Astrocyte (in vitro differentiated cells and primary cell): Measurements from ENCODE around the gene TNFRSF4. TPM values are rescaled to one million over a fixed set of nuclear protein-coding genes. Genes with fewer than 3 reads are reported as not detected.

ENCODE experiments used
- DNase-seq: peaks from one replicate; pipeline ENCODE4 v3.0.0-alpha.2; 2010; ENCODE audit warnings: low read depth
- FAIRE-seq: peaks from 2 replicates; lab custom pipeline; 2011; peaks lifted over from hg19 to GRCh38; lab: Jason Lieb, UNC
- H2AFZ ChIP-seq: 2 replicates; pipeline ENCODE4 v1.6.0; 2012; ENCODE audit warnings: low read depth, low read length, inconsistent platforms
- H3K27ac ChIP-seq: 2 replicates; pipeline ENCODE4 v1.5.1; 2011; ENCODE audit warnings: low read depth, low read length, inconsistent platforms
- H3K27me3 ChIP-seq: 2 replicates; pipeline ENCODE4 v1.6.0; 2011; ENCODE audit warnings: low read length, inconsistent platforms; ENCODE audit not compliant: insufficient read depth
- H3K36me3 ChIP-seq: 2 replicates; pipeline ENCODE4 v1.5.1; 2011; ENCODE audit warnings: low read length, inconsistent platforms; ENCODE audit not compliant: insufficient read depth
- H3K4me1 ChIP-seq: 2 replicates; pipeline ENCODE4 v1.5.1; 2011; ENCODE audit warnings: low read length, inconsistent platforms; ENCODE audit not compliant: insufficient read depth
- H3K4me2 ChIP-seq: 2 replicates; pipeline ENCODE4 v1.6.0; 2012; ENCODE audit warnings: low read length, inconsistent platforms
- H3K4me3 ChIP-seq: 2 replicates; pipeline ENCODE4 v1.5.1; 2011; ENCODE audit warnings: low read depth, mild to moderate bottlenecking, low read length, inconsistent platforms; ENCODE audit not compliant: insufficient read depth
- H3K79me2 ChIP-seq: 2 replicates; pipeline ENCODE4 v1.6.0; 2012; ENCODE audit warnings: mild to moderate bottlenecking, low read length, inconsistent platforms; ENCODE audit not compliant: insufficient read depth
- H3K9ac ChIP-seq: 2 replicates; pipeline ENCODE4 v1.6.0; 2012; ENCODE audit warnings: mild to moderate bottlenecking, low read length, inconsistent platforms
- H3K9me3 ChIP-seq: 2 replicates; pipeline ENCODE4 v1.5.1; 2012; ENCODE audit warnings: low read depth, mild to moderate bottlenecking, low read length, inconsistent platforms; ENCODE audit not compliant: insufficient read depth
- H4K20me1 ChIP-seq: 2 replicates; pipeline ENCODE4 v1.6.0; 2012; ENCODE audit warnings: low read length, inconsistent platforms; ENCODE audit not compliant: insufficient read depth
- H3K27ac Mint-ChIP-seq: one replicate; pipeline ENCODE4 v1.8.0; 2021; ENCODE audit warnings: mild to moderate bottlenecking, mixed read lengths; ENCODE audit not compliant: unreplicated experiment
- H3K27me3 Mint-ChIP-seq: one replicate; pipeline ENCODE4 v1.8.0; 2021; ENCODE audit warnings: low read depth, mixed read lengths; ENCODE audit not compliant: unreplicated experiment
- H3K36me3 Mint-ChIP-seq: one replicate; pipeline ENCODE4 v1.8.0; 2021; ENCODE audit warnings: low read depth, mixed read lengths; ENCODE audit not compliant: unreplicated experiment
- H3K4me1 Mint-ChIP-seq: one replicate; pipeline ENCODE4 v1.8.0; 2021; ENCODE audit warnings: low read depth, mixed read lengths; ENCODE audit not compliant: unreplicated experiment
- H3K4me3 Mint-ChIP-seq: one replicate; pipeline ENCODE4 v1.8.0; 2021; ENCODE audit warnings: mild to moderate bottlenecking, moderate library complexity, mixed read lengths; ENCODE audit not compliant: unreplicated experiment
- H3K9me3 Mint-ChIP-seq: one replicate; pipeline ENCODE4 v1.8.0; 2021; ENCODE audit warnings: mild to moderate bottlenecking, mixed read lengths; ENCODE audit not compliant: unreplicated experiment
- CTCF ChIP-seq: IDR thresholded peaks from 2 replicates; pipeline ENCODE4 v1.5.1; 2011; ENCODE audit warnings: low read depth, mild to moderate bottlenecking, inconsistent platforms, low read length, moderate library complexity; ENCODE audit not compliant: insufficient read depth
- EZH2 ChIP-seq: IDR thresholded peaks from 2 replicates; pipeline ENCODE4 v1.6.1; 2012; ENCODE audit warnings: mild to moderate bottlenecking, low read length, inconsistent platforms; ENCODE audit not compliant: insufficient read depth
- total RNA-seq: library from RNA; stranded (reverse); gene quantifications from 2 replicates; pipeline ENCODE4 v1.2.1, GENCODE V29; 2021

The TNFRSF4 gene
- total RNA-seq, 1 donor from 2014 or later, result 0.41 TPM

- peak within 1 kb of the TSS; percentile 88 for H3K27ac ChIP-seq
- H3K9ac ChIP-seq, result peak within 1 kb of the TSS; percentile 95
- peaks cover 52% of the 10 kb centered on the region for H4K20me1 ChIP-seq
- Mint-ChIP-seq H3K9me3 (peaks cover 2% of the 10 kb centered on the region), H3K27me3 (no peaks in the 10 kb centered on the region), H3K27ac (peak within 1 kb of the TSS; percentile 91), H3K4me1 (peaks cover 13% of the 10 kb centered on the region), H3K36me3 (peaks cover 8% of the 10 kb centered on the region), H3K4me3 (peak within 1 kb of the TSS; percentile 95)
- peaks cover 14% of the 10 kb centered on the region for H3K4me1 ChIP-seq
- peaks cover 76% of the 10 kb centered on the region for H3K79me2 ChIP-seq
- H3K4me3 ChIP-seq, result peak within 1 kb of the TSS; percentile 84
- H3K4me2 ChIP-seq, result peak within 1 kb of the TSS; percentile 96
- DNase-seq (peak; percentile 88), FAIRE-seq (no peak)
- no peaks in the 10 kb centered on the region for H3K36me3 ChIP-seq
- TF ChIP-seq CTCF (no peak), EZH2 (no peak)
- peak within 1 kb of the TSS; percentile 63 for H2AFZ ChIP-seq
- H3K9me3 ChIP-seq, result peaks cover 9% of the 10 kb centered on the region
- H3K27me3 ChIP-seq, result no peaks in the 10 kb centered on the region
Measured at GRCh38 chr1:1231400-1232207, 17.7 kb upstream of the TNFRSF4 start, which contains the start of gene SDF4. Gene SDF4, minus strand, starts transcription at chr1:1232001. Its CDS starts 3,229 bp downstream, at chr1:1228772.

GRCh38 chr1:1230656-1231399 lies 16.9 kb upstream of the TNFRSF4 start:
- peak overlapping the region; percentile 96 for H3K4me2 ChIP-seq
- Mint-ChIP-seq H3K4me3 (peak overlapping the region; percentile 95), H3K9me3 (peaks cover 2% of the 10 kb centered on the region), H3K27ac (peak overlapping the region; percentile 91), H3K36me3 (peaks cover 10% of the 10 kb centered on the region), H3K27me3 (no peaks in the 10 kb centered on the region), H3K4me1 (peaks cover 13% of the 10 kb centered on the region)
- no peaks in the 10 kb centered on the region for H3K27me3 ChIP-seq
- peak overlapping the region; percentile 62 for H2AFZ ChIP-seq
- H3K27ac ChIP-seq, result peak overlapping the region; percentile 88
- peak; percentile 56 for DNase-seq
- peaks cover 9% of the 10 kb centered on the region for H3K9me3 ChIP-seq
- TF ChIP-seq CTCF, result peak; percentile 30
- no peak for TF ChIP-seq EZH2
- peaks cover 60% of the 10 kb centered on the region for H4K20me1 ChIP-seq
- peaks cover 84% of the 10 kb centered on the region for H3K79me2 ChIP-seq
- H3K4me1 ChIP-seq, result peaks cover 14% of the 10 kb centered on the region
- peak; percentile 79 for FAIRE-seq
- H3K4me3 ChIP-seq, result peak overlapping the region; percentile 84
- H3K9ac ChIP-seq, result peak overlapping the region; percentile 95
- H3K36me3 ChIP-seq, result no peaks in the 10 kb centered on the region
